Measurements from ENCODE around the gene CEPT1.

GRCh38 chr1:111139956-111140679 is at the start of gene CEPT1, which contains the start of gene DRAM2:
- TF ChIP-seq CTCF (IDR thresholded peaks at IDR 0.05) (no peak), POLR2A (IDR thresholded peaks at IDR 0.05) (no peak)

Data from testis (tissue), 2 donors.